ENCODE measurements around the gene ATP2B1. TPM values are rescaled to one million over a fixed set of nuclear protein-coding genes. Genes with fewer than 3 reads are reported as not detected.

The ATP2B1 gene
- total and polyA plus RNA-seq, 2 donors, result 16.2 to 35.8 TPM

DNA sequence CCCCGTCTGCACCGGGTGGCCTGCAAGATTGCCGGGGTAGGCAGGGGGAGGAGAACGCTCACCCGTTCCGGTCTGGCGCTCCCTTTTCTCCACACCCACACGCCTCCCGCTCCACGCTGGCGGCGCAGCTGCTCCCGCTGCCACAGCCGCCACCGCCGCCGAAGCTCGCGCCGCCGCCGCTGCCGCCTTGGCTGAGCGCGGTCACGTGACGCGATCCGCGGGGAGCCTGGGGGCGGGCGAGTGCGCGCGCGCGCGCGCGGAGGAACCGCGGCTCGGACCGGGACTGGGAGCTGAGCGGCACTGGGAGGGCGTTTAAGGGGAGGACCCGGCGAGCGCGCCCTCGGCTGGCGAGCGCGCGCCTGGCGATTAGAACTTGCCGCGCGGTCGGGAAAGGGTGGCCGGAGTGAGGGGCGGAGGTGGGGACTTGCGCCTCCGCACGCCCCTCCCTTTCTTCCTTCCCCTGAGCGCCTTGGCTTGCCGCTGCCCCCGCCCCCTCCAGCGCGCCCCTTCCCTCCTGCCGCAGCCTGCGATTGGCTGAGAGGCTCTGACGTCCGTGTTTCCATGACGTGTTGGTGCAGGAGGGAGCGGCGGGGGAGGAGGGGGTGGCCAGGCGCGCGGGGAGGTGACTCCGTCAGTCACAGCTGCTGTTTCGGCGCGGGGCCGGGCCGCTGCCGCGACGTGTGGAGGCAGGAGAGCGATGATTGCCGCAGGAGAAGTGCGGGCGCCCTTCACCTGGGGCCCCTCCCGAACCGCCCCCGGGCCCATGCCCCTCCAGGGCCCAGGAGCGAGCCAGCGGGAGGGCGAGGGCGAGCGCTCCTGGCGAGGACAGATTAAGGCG is 738 bp upstream of the ATP2B1 start:
- peaks cover 0 to 9% of the 10 kb centered on the region in 2 donors for H3K27me3 ChIP-seq (ENCODE audit: control insufficient read depth in 2 of 2, insufficient read depth in 1 of 2, low read length in 1 of 2)
- no peaks in the 10 kb centered on the region for H3K36me3 ChIP-seq (ENCODE audit: control insufficient read depth in 2 of 2, insufficient read depth in 2 of 2, low read length in 1 of 2)
- DNase-seq (ENCODE audit: low read depth in 6 of 9, low spot score in 9 of 9), result peak; percentile 95 to 99 (median 98)
- H3K9me3 ChIP-seq (ENCODE audit: control insufficient read depth in 2 of 2, insufficient read depth in 1 of 2, low read length in 1 of 2), result peaks cover 0 to 2% of the 10 kb centered on the region in 2 donors
- peaks cover 7 to 15% of the 10 kb centered on the region in 2 donors for H3K4me1 ChIP-seq (ENCODE audit: control insufficient read depth in 2 of 2, insufficient read depth in 2 of 2, low read length in 2 of 2)
- H3K27ac ChIP-seq (ENCODE audit: low read depth in 1 of 2, low read length in 1 of 2), result peak overlapping the region; percentile 95 to 97
- WGBS, result under 1% methylated on average over 103 of the region's 103 CpGs
- peak overlapping the region; percentile 62 to 76 for H3K4me3 ChIP-seq (ENCODE audit: low read length in 2 of 2)

DNA sequence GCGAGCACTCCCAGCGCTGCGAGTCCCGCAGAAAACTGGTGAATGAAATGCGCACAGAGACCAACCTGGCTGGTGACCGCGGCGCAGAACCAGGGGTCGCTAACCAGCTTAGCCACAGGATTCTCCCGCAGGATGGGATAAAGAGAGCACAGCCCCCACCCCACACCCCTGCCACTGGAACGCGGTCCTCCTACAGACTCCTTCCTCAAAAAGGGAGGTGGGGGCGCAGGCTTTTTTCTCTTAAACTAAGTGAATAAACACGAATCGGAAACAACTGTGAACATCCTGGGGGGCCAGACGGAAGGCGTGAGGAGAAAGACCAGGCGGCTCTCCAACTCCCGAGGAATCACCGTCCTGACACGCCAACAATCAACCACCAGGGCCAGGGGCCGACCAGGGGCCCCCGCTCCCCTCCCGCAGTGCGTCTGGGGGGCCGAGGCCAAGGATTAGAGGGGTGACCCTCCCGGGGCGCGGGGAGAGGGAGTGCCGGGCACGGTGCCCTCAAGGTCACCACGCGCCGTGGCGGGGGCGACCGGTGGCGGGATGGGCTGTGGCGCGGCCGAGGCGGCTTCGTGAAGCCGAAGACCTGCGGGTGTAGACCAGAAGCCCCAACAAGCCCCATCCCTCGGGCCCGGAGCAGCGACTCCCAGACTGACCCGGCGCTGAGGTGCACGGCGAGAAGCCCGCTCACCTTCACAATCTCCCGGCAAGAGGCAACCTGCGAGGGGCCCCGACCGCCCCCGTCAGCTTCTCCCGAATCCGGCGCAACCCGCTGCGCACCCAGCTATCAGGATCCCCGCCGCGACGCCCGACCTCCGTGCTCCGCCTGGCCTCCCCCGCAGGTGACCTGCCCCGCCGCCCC is 704 bp downstream of the ATP2B1 start:
- peak in 6 of 9 donors; percentile 18 to 52 (median 40) for DNase-seq (ENCODE audit: low read depth in 6 of 9, low spot score in 9 of 9)
- H3K4me3 ChIP-seq (ENCODE audit: low read length in 2 of 2), result peak overlapping the region; percentile 59 to 62
- H3K9me3 ChIP-seq (ENCODE audit: control insufficient read depth in 2 of 2, insufficient read depth in 1 of 2, low read length in 1 of 2), result no peaks in the 10 kb centered on the region
- under 1% methylated on average over 73 of the region's 73 CpGs for WGBS
- peaks cover 0 to 9% of the 10 kb centered on the region in 2 donors for H3K27me3 ChIP-seq (ENCODE audit: control insufficient read depth in 2 of 2, insufficient read depth in 1 of 2, low read length in 1 of 2)
- peaks cover 7 to 15% of the 10 kb centered on the region in 2 donors for H3K4me1 ChIP-seq (ENCODE audit: control insufficient read depth in 2 of 2, insufficient read depth in 2 of 2, low read length in 2 of 2)
- H3K27ac ChIP-seq (ENCODE audit: low read depth in 1 of 2, low read length in 1 of 2), result peak overlapping the region; percentile 39 to 91
- H3K36me3 ChIP-seq (ENCODE audit: control insufficient read depth in 2 of 2, insufficient read depth in 2 of 2, low read length in 1 of 2), result no peaks in the 10 kb centered on the region

DNA sequence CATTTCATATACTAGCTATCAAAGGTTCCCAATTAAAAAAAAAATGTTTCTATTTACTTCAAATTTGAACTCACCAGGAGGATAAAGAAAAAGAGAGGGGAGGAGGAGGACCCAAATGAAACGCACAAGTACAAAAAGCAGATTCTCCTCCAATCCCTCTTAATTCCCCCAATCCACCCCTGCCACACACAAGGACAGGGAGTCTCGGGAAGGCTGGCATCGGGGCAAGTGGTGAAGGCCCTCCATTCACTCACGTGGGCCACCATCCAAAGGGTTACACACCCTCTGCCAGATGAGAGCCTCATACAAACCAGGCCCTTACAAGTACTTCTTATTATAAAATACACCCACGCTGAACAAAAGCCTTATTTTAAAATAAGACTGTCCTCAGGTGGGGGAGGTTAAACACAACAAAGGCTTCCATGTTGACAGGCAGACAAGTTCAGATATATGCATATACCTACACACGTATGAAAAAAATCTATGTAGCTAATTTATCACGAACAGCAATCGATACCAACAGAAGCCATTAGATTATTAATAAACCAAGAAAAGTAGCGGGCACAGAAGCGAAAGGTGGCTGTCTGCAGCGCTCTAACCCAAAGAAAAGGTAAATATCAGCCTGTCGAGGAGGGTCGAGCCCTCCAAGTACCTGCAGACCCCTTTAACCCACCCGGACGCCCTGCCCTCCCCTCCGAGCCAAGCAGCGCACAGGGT is 1.5 kb downstream of the ATP2B1 start:
- H3K27ac ChIP-seq (ENCODE audit: low read depth in 1 of 2, low read length in 1 of 2), result no peak overlapping the region
- peak overlapping the region; percentile 59 to 62 for H3K4me3 ChIP-seq (ENCODE audit: low read length in 2 of 2)
- peaks cover 7 to 15% of the 10 kb centered on the region in 2 donors for H3K4me1 ChIP-seq (ENCODE audit: control insufficient read depth in 2 of 2, insufficient read depth in 2 of 2, low read length in 2 of 2)
- H3K36me3 ChIP-seq (ENCODE audit: control insufficient read depth in 2 of 2, insufficient read depth in 2 of 2, low read length in 1 of 2), result no peaks in the 10 kb centered on the region
- peak in 3 of 9 donors; percentile 3 to 18 (median 10) for DNase-seq (ENCODE audit: low read depth in 6 of 9, low spot score in 9 of 9)
- 34% methylated on average over 17 of the region's 17 CpGs for WGBS
- peaks cover 0 to 9% of the 10 kb centered on the region in 2 donors for H3K27me3 ChIP-seq (ENCODE audit: control insufficient read depth in 2 of 2, insufficient read depth in 1 of 2, low read length in 1 of 2)
- H3K9me3 ChIP-seq (ENCODE audit: control insufficient read depth in 2 of 2, insufficient read depth in 1 of 2, low read length in 1 of 2), result no peaks in the 10 kb centered on the region

DNA sequence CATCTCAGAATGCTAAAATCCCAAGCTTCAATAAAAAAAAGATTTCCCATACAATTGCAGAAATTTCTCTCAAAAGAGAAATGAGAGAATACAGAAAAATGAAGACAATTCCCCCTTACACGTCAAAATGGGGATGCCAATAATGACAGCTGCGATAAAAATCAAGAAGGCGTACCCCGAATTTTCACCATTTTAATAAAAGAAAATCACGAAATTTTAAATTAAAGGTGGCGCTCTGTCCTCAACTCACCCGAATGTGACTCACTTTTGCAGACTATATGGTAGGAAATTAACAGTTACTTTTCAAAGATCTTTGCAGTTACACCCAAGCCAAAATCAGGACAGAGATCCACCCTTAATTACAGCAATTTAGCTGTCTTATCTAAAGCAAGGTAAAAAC is 2.1 kb downstream of the ATP2B1 start:
- no peaks in the 10 kb centered on the region for H3K9me3 ChIP-seq (ENCODE audit: control insufficient read depth in 2 of 2, insufficient read depth in 1 of 2, low read length in 1 of 2)
- no peak overlapping the region for H3K4me3 ChIP-seq (ENCODE audit: low read length in 2 of 2)
- H3K27ac ChIP-seq (ENCODE audit: low read depth in 1 of 2, low read length in 1 of 2), result no peak overlapping the region
- H3K4me1 ChIP-seq (ENCODE audit: control insufficient read depth in 2 of 2, insufficient read depth in 2 of 2, low read length in 2 of 2), result peaks cover 7 to 15% of the 10 kb centered on the region in 2 donors
- H3K36me3 ChIP-seq (ENCODE audit: control insufficient read depth in 2 of 2, insufficient read depth in 2 of 2, low read length in 1 of 2), result no peaks in the 10 kb centered on the region
- no peak for DNase-seq (ENCODE audit: low read depth in 6 of 9, low spot score in 9 of 9)
- peaks cover 0 to 9% of the 10 kb centered on the region in 2 donors for H3K27me3 ChIP-seq (ENCODE audit: control insufficient read depth in 2 of 2, insufficient read depth in 1 of 2, low read length in 1 of 2)
- WGBS, result 95% methylated on average over 7 of the region's 7 CpGs

GRCh38 chr12:89704457-89704856 is 4.2 kb downstream of the ATP2B1 start:
- Histone ChIP-seq H3K36me3 (ENCODE audit: control insufficient read depth in 2 of 2, insufficient read depth in 2 of 2, low read length in 1 of 2) (no peaks in the 10 kb centered on the region), H3K27me3 (ENCODE audit: control insufficient read depth in 2 of 2, insufficient read depth in 1 of 2, low read length in 1 of 2) (peaks cover 0 to 6% of the 10 kb centered on the region in 2 donors), H3K4me1 (ENCODE audit: control insufficient read depth in 2 of 2, insufficient read depth in 2 of 2, low read length in 2 of 2) (peaks cover 7 to 10% of the 10 kb centered on the region in 2 donors), H3K9me3 (ENCODE audit: control insufficient read depth in 2 of 2, insufficient read depth in 1 of 2, low read length in 1 of 2) (no peaks in the 10 kb centered on the region), H3K4me3 (ENCODE audit: low read length in 2 of 2) (no peak overlapping the region), H3K27ac (ENCODE audit: low read depth in 1 of 2, low read length in 1 of 2) (no peak overlapping the region)
- no peak for DNase-seq (ENCODE audit: low read depth in 6 of 9, low spot score in 9 of 9)
- WGBS, result 98% methylated on average over 1 of the region's 1 CpG

DNA sequence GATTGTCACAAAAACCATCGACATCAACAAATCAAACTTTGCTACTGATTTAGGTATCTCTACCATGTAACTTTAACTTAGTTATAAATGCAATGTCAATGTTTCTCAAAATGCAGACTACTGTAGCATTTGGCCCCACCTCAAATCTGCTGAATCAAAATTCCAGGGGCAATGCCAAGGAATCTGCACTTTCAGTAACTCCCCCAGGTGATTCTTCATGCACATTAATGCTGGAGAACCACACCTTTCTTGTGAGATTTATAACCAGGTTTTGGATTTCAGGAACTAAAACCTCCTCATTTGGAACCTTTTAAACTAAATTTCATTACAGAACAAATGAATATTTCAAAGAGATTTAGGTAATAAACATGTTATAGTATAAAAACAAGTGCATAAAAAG is 4.9 kb downstream of the ATP2B1 start:
- Histone ChIP-seq H3K27ac (ENCODE audit: low read depth in 1 of 2, low read length in 1 of 2) (no peak overlapping the region), H3K36me3 (ENCODE audit: control insufficient read depth in 2 of 2, insufficient read depth in 2 of 2, low read length in 1 of 2) (no peaks in the 10 kb centered on the region), H3K27me3 (ENCODE audit: control insufficient read depth in 2 of 2, insufficient read depth in 1 of 2, low read length in 1 of 2) (peaks cover 0 to 6% of the 10 kb centered on the region in 2 donors), H3K4me1 (ENCODE audit: control insufficient read depth in 2 of 2, insufficient read depth in 2 of 2, low read length in 2 of 2) (peaks cover 7 to 10% of the 10 kb centered on the region in 2 donors), H3K9me3 (ENCODE audit: control insufficient read depth in 2 of 2, insufficient read depth in 1 of 2, low read length in 1 of 2) (no peaks in the 10 kb centered on the region), H3K4me3 (ENCODE audit: low read length in 2 of 2) (no peak overlapping the region)
- WGBS, result 99% methylated on average over 1 of the region's 1 CpG
- DNase-seq (ENCODE audit: low read depth in 6 of 9, low spot score in 9 of 9), result no peak

DNA sequence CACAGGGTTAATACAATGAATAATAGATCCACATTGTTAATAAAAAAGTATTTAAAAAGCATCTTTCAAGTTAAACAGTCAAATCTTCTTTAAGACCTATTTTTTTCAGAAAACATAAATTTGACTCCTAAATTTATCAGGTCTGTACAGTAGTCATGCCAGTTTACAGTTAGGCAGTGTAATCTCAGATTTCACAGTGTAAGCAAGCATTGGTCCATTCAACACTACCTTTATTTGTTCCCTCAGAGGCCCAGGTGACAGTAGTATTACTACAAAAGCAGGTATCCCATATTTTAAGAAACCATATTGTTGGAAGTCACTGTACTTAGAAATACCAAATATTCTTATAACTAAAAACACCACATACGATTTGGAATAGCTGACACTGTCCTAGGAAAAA is 6.1 kb downstream of the ATP2B1 start:
- Histone ChIP-seq H3K27me3 (ENCODE audit: control insufficient read depth in 2 of 2, insufficient read depth in 1 of 2, low read length in 1 of 2) (peaks cover 0 to 2% of the 10 kb centered on the region in 2 donors), H3K4me1 (ENCODE audit: control insufficient read depth in 2 of 2, insufficient read depth in 2 of 2, low read length in 2 of 2) (peaks cover 6 to 7% of the 10 kb centered on the region in 2 donors), H3K9me3 (ENCODE audit: control insufficient read depth in 2 of 2, insufficient read depth in 1 of 2, low read length in 1 of 2) (no peaks in the 10 kb centered on the region), H3K36me3 (ENCODE audit: control insufficient read depth in 2 of 2, insufficient read depth in 2 of 2, low read length in 1 of 2) (no peaks in the 10 kb centered on the region), H3K4me3 (ENCODE audit: low read length in 2 of 2) (no peak overlapping the region), H3K27ac (ENCODE audit: low read depth in 1 of 2, low read length in 1 of 2) (no peak overlapping the region)
- DNase-seq (ENCODE audit: low read depth in 6 of 9, low spot score in 9 of 9), result no peak
- 99% methylated on average over 1 of the region's 1 CpG for WGBS

GRCh38 chr12:89701606-89702206 is 6.9 kb downstream of the ATP2B1 start:
- Histone ChIP-seq H3K4me1 (ENCODE audit: control insufficient read depth in 2 of 2, insufficient read depth in 2 of 2, low read length in 2 of 2) (no peaks in the 10 kb centered on the region), H3K36me3 (ENCODE audit: control insufficient read depth in 2 of 2, insufficient read depth in 2 of 2, low read length in 1 of 2) (no peaks in the 10 kb centered on the region), H3K27me3 (ENCODE audit: control insufficient read depth in 2 of 2, insufficient read depth in 1 of 2, low read length in 1 of 2) (no peaks in the 10 kb centered on the region), H3K9me3 (ENCODE audit: control insufficient read depth in 2 of 2, insufficient read depth in 1 of 2, low read length in 1 of 2) (no peaks in the 10 kb centered on the region), H3K27ac (ENCODE audit: low read depth in 1 of 2, low read length in 1 of 2) (no peak overlapping the region), H3K4me3 (ENCODE audit: low read length in 2 of 2) (no peak overlapping the region)
- DNase-seq (ENCODE audit: low read depth in 6 of 9, low spot score in 9 of 9), result no peak
- 97% methylated on average over 3 of the region's 3 CpGs for WGBS
